Umbilical cord (tissue), 2 donors: Measurements from ENCODE around the gene MGAM2. TPM values are rescaled to one million over a fixed set of nuclear protein-coding genes. Genes with fewer than 3 reads are reported as not detected.
"Not testable (repeated sequence)": the region's sequence is repeated elsewhere in the genome, so short reads cannot be mapped to it uniquely, and the experiment has no call there.

Experiments used
- DNase-seq: peaks from one replicate; pipeline ENCODE4 v3.0.0-alpha.2; 2015; ENCODE audit warnings: low spot score
- total RNA-seq: library from RNA; depleted of rRNA; stranded (reverse); fragments of >200 nt; gene quantifications from one replicate; pipeline ENCODE4 v1.2.3, GENCODE V29; 2014; ENCODE audit warnings: low replicate concordance; ENCODE audit not compliant: insufficient read depth

The MGAM2 gene
- 2.9 TPM for total RNA-seq

- no peak for DNase-seq
Measured at GRCh38 chr7:142111499-142111898, at the start of gene MGAM2. MGAM2 (plus strand) TSS chr7:142111718; CDS start chr7:142116874, 5,156 bp downstream.

GRCh38 chr7:142063551-142064442, 47.7 kb upstream of the MGAM2 start:
- DNase-seq: no peak

GRCh38 chr7:142066536-142066935, 45.0 kb upstream of the MGAM2 start:
- no peak for DNase-seq

- no peak for DNase-seq
Measured at GRCh38 chr7:142077762-142078161, 33.8 kb upstream of the MGAM2 start.

GRCh38 chr7:142083605-142084004, 27.9 kb upstream of the MGAM2 start:
- DNase-seq: no peak

- no peak for DNase-seq
Measured at GRCh38 chr7:142085428-142085827, 26.1 kb upstream of the MGAM2 start.

GRCh38 chr7:142088022-142088714, 23.4 kb upstream of the MGAM2 start:
- peak; percentile 24 for DNase-seq

- no peak for DNase-seq
Measured at GRCh38 chr7:142089035-142089434, 22.5 kb upstream of the MGAM2 start.

- DNase-seq: no peak
Measured at GRCh38 chr7:142091961-142092360, 19.6 kb upstream of the MGAM2 start.

- DNase-seq: no peak
Measured at GRCh38 chr7:142094861-142095260, 16.7 kb upstream of the MGAM2 start.

- DNase-seq: no peak
Measured at GRCh38 chr7:142097571-142097970, 13.9 kb upstream of the MGAM2 start.

GRCh38 chr7:142098004-142098403, 13.5 kb upstream of the MGAM2 start:
- DNase-seq: no peak

- not testable (repeated sequence) for DNase-seq
Measured at GRCh38 chr7:142099347-142099746, 12.2 kb upstream of the MGAM2 start.

GRCh38 chr7:142100634-142101033, 10.9 kb upstream of the MGAM2 start:
- no peak for DNase-seq

GRCh38 chr7:142101794-142102193, 9.7 kb upstream of the MGAM2 start:
- DNase-seq: not testable (repeated sequence)

GRCh38 chr7:142104550-142105527, 6.7 kb upstream of the MGAM2 start:
- DNase-seq: peak; percentile 25

GRCh38 chr7:142108728-142109505, 2.6 kb upstream of the MGAM2 start:
- no peak for DNase-seq

- no peak for DNase-seq
Measured at GRCh38 chr7:142110098-142110497, 1.4 kb upstream of the MGAM2 start.

- no peak for DNase-seq
Measured at GRCh38 chr7:142110638-142111037, 880 bp upstream of the MGAM2 start.

- DNase-seq: no peak
Measured at GRCh38 chr7:142112086-142112485, 568 bp downstream of the MGAM2 start.

GRCh38 chr7:142114207-142114606, 2.7 kb downstream of the MGAM2 start:
- no peak for DNase-seq
